Measurements from ENCODE around the gene AVPR2.

GRCh38 chrX:153864101-153864500 is 40.4 kb upstream of the AVPR2 start:
- TF ChIP-seq CTCF (IDR thresholded peaks at IDR 0.05; ENCODE audit: low read depth, low read length) (no peak), EZH2phosphoT487 (IDR thresholded peaks at IDR 0.05; ENCODE audit: low read depth) (no peak)
